Upper lobe of left lung (tissue), 4 donors: ENCODE data around the gene PLEKHG2.
A peak's percentile ranks its signal among the peaks of the same experiment; 100 is the strongest.

ENCODE experiments used
- EP300 ChIP-seq, 4 donors: sonication (generic); formaldehyde crosslinking; IDR thresholded peaks; one replicate each; pipeline ENCODE4 v1.5.1; 2017; ENCODE audit warnings: antibody characterized with exemption in 4 of 4, control low read depth in 2 of 4
- POLR2A ChIP-seq, 4 donors: fragments of 450-650 bp; IDR thresholded peaks; one replicate each; pipeline ENCODE4 v1.5.1; 2016 to 2017; ENCODE audit warnings: antibody characterized with exemption in 4 of 4, mild to moderate bottlenecking in 2 of 4
- POLR2AphosphoS5 ChIP-seq, 2 donors: sonication (generic); formaldehyde crosslinking; IDR thresholded peaks; one replicate each; pipeline ENCODE4 v1.5.1; 2017; ENCODE audit warnings: antibody characterized with exemption in 2 of 2
- TF ChIP-seq, protein P1 (sequence below), 6 experiments: fragments of 450-650 bp in 4 of 6; fragments of 200-600 bp in 2 of 6; sonication (generic) in 2 of 6; IDR thresholded peaks; one replicate each; pipeline ENCODE4 v1.5.1; 2016 to 2019; ENCODE audit warnings: antibody characterized with exemption in 6 of 6

DNA sequence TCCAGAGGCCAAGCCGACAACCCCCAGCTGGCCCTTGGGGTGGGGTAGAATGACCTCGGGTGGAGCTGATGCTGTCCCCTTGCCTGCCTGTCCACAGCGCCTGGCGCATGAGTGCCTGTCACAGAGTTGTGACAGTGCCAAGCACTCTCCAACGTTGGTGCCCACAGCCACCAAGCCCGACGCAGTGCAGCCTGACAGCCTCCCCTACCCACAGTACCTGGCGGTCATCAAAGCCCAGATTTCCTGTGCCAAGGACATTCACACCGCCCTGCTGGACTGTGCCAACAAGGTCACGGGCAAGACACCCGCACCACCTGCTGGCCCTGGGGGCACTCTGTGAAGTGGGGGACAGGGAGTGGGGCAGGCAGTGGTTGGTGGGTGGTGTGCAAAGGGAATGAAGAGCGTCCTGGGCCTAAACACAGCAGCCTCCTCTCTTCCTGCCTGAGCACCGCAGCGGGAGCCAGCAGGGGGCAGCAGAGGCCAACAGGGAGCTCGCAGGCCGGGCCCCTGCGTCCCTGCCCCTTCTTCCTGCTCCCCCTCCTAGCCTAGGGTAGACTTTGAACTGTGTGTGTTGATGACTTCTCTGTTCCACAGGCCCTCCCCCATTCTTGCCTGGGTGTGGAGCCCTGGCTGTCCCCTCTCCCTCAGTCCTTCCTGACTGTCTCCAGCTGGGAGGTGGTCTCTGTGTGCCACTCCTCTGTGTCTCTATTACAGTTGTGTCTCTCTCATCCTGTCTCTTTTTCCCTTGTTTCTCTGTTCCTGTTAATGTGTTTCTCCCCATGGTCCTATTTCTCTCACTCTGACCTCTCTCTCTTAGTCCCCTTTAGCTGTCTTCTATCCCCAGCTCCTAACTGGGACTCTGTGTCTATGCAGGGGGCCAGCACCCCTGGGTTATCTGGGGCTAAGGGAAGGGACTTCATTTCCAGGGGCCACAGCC lies 14.8 kb upstream of the PLEKHG2 start:
- TF ChIP-seq, protein P1, sequence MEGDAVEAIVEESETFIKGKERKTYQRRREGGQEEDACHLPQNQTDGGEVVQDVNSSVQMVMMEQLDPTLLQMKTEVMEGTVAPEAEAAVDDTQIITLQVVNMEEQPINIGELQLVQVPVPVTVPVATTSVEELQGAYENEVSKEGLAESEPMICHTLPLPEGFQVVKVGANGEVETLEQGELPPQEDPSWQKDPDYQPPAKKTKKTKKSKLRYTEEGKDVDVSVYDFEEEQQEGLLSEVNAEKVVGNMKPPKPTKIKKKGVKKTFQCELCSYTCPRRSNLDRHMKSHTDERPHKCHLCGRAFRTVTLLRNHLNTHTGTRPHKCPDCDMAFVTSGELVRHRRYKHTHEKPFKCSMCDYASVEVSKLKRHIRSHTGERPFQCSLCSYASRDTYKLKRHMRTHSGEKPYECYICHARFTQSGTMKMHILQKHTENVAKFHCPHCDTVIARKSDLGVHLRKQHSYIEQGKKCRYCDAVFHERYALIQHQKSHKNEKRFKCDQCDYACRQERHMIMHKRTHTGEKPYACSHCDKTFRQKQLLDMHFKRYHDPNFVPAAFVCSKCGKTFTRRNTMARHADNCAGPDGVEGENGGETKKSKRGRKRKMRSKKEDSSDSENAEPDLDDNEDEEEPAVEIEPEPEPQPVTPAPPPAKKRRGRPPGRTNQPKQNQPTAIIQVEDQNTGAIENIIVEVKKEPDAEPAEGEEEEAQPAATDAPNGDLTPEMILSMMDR (IDR thresholded peaks at IDR 0.05) = peak; percentile 93 to 99 (median 98)
- TF ChIP-seq POLR2A (IDR thresholded peaks at IDR 0.05) (peak in 1 of 4 donors; percentile 24), POLR2AphosphoS5 (IDR thresholded peaks at IDR 0.05) (peak; percentile 47 to 85), EP300 (IDR thresholded peaks at IDR 0.05) (peak in 1 of 4 donors; percentile 33)
